ENCODE results near the gene TROAP.
"Not testable (repeated sequence)": the region's sequence is repeated elsewhere in the genome, so short reads cannot be mapped to it uniquely, and the experiment has no call there.

The TROAP gene

GRCh38 chr12:49369411-49370145 lies 46.5 kb downstream of the TROAP start:
- DNase-seq: peak in 1 of 2 experiments; percentile 40

DNA sequence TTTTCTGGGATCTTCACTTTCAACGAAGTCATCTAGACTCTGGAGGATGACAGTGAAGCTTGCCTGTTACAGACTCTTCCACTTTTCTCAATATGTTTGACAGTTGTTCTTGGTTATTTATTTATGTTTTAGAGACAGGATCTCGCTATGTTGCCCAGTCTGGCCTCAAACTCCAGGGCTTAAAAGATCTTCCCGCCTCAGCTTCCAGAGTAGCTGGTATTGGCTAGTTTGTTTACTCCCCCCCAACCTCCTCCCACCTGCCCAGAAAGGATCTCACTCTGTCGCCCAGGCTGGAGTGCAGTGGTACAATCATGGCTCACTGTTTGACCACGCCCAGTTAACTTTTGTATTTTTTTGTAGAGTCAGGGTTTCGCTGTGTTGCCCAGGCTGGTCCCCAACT lies 47.5 kb downstream of the TROAP start:
- no peak for DNase-seq

DNA sequence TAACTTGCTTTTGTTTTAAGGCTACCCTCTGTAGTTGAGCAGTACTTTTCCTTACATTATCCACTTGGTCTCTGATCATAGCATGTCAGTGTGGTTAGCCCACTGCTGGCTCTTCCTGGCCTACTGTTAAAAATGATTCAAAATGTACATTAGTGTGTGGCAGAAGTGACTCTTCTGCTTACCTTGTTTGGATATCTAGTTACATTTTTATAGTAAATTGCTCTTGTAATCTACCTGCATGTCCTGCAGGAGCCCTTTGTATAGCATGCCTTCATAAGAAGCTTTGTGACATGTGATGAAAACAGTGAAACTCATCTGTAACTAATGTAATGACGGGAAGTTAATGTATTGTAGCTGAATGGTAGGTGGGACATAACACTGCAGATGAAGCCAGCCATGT lies 52.4 kb downstream of the TROAP start:
- DNase-seq: no peak

- DNase-seq: no peak
Measured at GRCh38 chr12:49377386-49377785, 54.3 kb downstream of the TROAP start.

- not testable (repeated sequence) for DNase-seq
Measured at GRCh38 chr12:49380184-49380583, 57.1 kb downstream of the TROAP start.
